ENCODE measurements around the gene ECM2.

The ECM2 gene

GRCh38 chr9:92513349-92513748, 22.4 kb downstream of the ECM2 start:
- H3K4me2 ChIP-seq (ENCODE audit: low read length), result no peak overlapping the region
- no peak overlapping the region for H3K4me3 ChIP-seq (ENCODE audit: low read length)
- no peaks in the 10 kb centered on the region for H4K20me1 ChIP-seq (ENCODE audit: control insufficient read depth, insufficient read depth, low read depth, low read length)
- H3K9me2 ChIP-seq (replicated peaks; ENCODE audit: control insufficient read depth, low read length), result no peaks in the 10 kb centered on the region
- no peaks in the 10 kb centered on the region for H3K4me1 ChIP-seq (ENCODE audit: control insufficient read depth, low read length)
- no peaks in the 10 kb centered on the region for H3K9me3 ChIP-seq (ENCODE audit: control insufficient read depth, insufficient read depth, low read length)
- no peaks in the 10 kb centered on the region for H3K36me3 ChIP-seq (ENCODE audit: control insufficient read depth, low read length)
- H3K79me2 ChIP-seq (ENCODE audit: control insufficient read depth, low read length), result no peaks in the 10 kb centered on the region
- H3F3A ChIP-seq (ENCODE audit: control insufficient read depth, insufficient read depth), result no peaks in the 10 kb centered on the region
- H3K27me3 ChIP-seq (ENCODE audit: control insufficient read depth, low read length), result no peaks in the 10 kb centered on the region
- no peak for TF ChIP-seq EZH2phosphoT487 (IDR thresholded peaks at IDR 0.05; ENCODE audit: borderline replicate concordance, low read length)
- no peak for TF ChIP-seq CTCF (IDR thresholded peaks at IDR 0.05; ENCODE audit: low read depth, low read length, poor library complexity, severe bottlenecking)
- H3K27ac ChIP-seq (ENCODE audit: low read depth, low read length), result no peak overlapping the region

GRCh38 chr9:92512622-92513021, 23.2 kb downstream of the ECM2 start:
- no peaks in the 10 kb centered on the region for H3K79me2 ChIP-seq (ENCODE audit: control insufficient read depth, low read length)
- no peak overlapping the region for H3K27ac ChIP-seq (ENCODE audit: low read depth, low read length)
- no peaks in the 10 kb centered on the region for H3F3A ChIP-seq (ENCODE audit: control insufficient read depth, insufficient read depth)
- H3K4me2 ChIP-seq (ENCODE audit: low read length), result no peak overlapping the region
- no peak overlapping the region for H3K4me3 ChIP-seq (ENCODE audit: low read length)
- TF ChIP-seq CTCF (IDR thresholded peaks at IDR 0.05; ENCODE audit: low read depth, low read length, poor library complexity, severe bottlenecking) (no peak), EZH2phosphoT487 (IDR thresholded peaks at IDR 0.05; ENCODE audit: borderline replicate concordance, low read length) (no peak)
- no peaks in the 10 kb centered on the region for H4K20me1 ChIP-seq (ENCODE audit: control insufficient read depth, insufficient read depth, low read depth, low read length)
- H3K9me3 ChIP-seq (ENCODE audit: control insufficient read depth, insufficient read depth, low read length), result no peaks in the 10 kb centered on the region
- no peaks in the 10 kb centered on the region for H3K9me2 ChIP-seq (replicated peaks; ENCODE audit: control insufficient read depth, low read length)
- no peaks in the 10 kb centered on the region for H3K36me3 ChIP-seq (ENCODE audit: control insufficient read depth, low read length)
- no peaks in the 10 kb centered on the region for H3K27me3 ChIP-seq (ENCODE audit: control insufficient read depth, low read length)
- no peaks in the 10 kb centered on the region for H3K4me1 ChIP-seq (ENCODE audit: control insufficient read depth, low read length)

- no peaks in the 10 kb centered on the region for H3K9me2 ChIP-seq (replicated peaks; ENCODE audit: control insufficient read depth, low read length)
- no peaks in the 10 kb centered on the region for H3K79me2 ChIP-seq (ENCODE audit: control insufficient read depth, low read length)
- H3K4me3 ChIP-seq (ENCODE audit: low read length), result no peak overlapping the region
- H4K20me1 ChIP-seq (ENCODE audit: control insufficient read depth, insufficient read depth, low read depth, low read length), result no peaks in the 10 kb centered on the region
- no peak for TF ChIP-seq EZH2phosphoT487 (IDR thresholded peaks at IDR 0.05; ENCODE audit: borderline replicate concordance, low read length)
- H3K36me3 ChIP-seq (ENCODE audit: control insufficient read depth, low read length), result no peaks in the 10 kb centered on the region
- no peak overlapping the region for H3K4me2 ChIP-seq (ENCODE audit: low read length)
- no peaks in the 10 kb centered on the region for H3K9me3 ChIP-seq (ENCODE audit: control insufficient read depth, insufficient read depth, low read length)
- no peaks in the 10 kb centered on the region for H3K27me3 ChIP-seq (ENCODE audit: control insufficient read depth, low read length)
- no peak overlapping the region for H3K27ac ChIP-seq (ENCODE audit: low read depth, low read length)
- H3K4me1 ChIP-seq (ENCODE audit: control insufficient read depth, low read length), result no peaks in the 10 kb centered on the region
- H3F3A ChIP-seq (ENCODE audit: control insufficient read depth, insufficient read depth), result no peaks in the 10 kb centered on the region
These were observed 25.0 kb downstream of the ECM2 start for GRCh38 chr9:92510747-92511146.

GRCh38 chr9:92509050-92509449, 26.7 kb downstream of the ECM2 start:
- Histone ChIP-seq H4K20me1 (ENCODE audit: control insufficient read depth, insufficient read depth, low read depth, low read length) (no peaks in the 10 kb centered on the region), H3K9me3 (ENCODE audit: control insufficient read depth, insufficient read depth, low read length) (no peaks in the 10 kb centered on the region), H3K36me3 (ENCODE audit: control insufficient read depth, low read length) (no peaks in the 10 kb centered on the region), H3K79me2 (ENCODE audit: control insufficient read depth, low read length) (no peaks in the 10 kb centered on the region), H3K4me3 (ENCODE audit: low read length) (no peak overlapping the region), H3K27ac (ENCODE audit: low read depth, low read length) (no peak overlapping the region), H3K27me3 (ENCODE audit: control insufficient read depth, low read length) (no peaks in the 10 kb centered on the region), H3F3A (ENCODE audit: control insufficient read depth, insufficient read depth) (no peaks in the 10 kb centered on the region), H3K4me1 (ENCODE audit: control insufficient read depth, low read length) (no peaks in the 10 kb centered on the region), H3K9me2 (replicated peaks; ENCODE audit: control insufficient read depth, low read length) (no peaks in the 10 kb centered on the region), H3K4me2 (ENCODE audit: low read length) (no peak overlapping the region)
- TF ChIP-seq EZH2phosphoT487 (IDR thresholded peaks at IDR 0.05; ENCODE audit: borderline replicate concordance, low read length) (no peak), CTCF (IDR thresholded peaks at IDR 0.05; ENCODE audit: low read depth, low read length, poor library complexity, severe bottlenecking) (no peak)
